ENCODE measurements around the gene MGST3. TPM values are rescaled to one million over a fixed set of nuclear protein-coding genes. Genes with fewer than 3 reads are reported as not detected.

Gene MGST3
- total RNA-seq, 1 donor from 2014 or later = 128 TPM

DNA sequence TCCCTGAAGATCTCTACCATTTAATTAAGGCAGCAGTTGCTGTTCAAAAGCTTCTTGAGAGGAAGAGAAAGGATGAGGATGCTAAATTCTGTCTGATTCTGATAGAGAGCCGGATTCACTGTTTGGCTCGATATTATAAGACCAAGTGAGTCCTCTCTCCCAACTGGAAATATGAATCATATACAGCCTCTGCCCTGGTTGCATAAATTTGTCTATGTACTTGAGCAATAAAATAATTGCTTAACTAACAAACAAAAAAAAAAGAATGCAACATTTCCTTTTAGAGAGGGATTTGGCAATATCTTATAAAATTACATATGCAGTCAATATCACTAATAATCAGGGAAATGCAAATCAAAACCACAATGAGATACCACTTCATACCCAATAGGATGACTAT lies 40.5 kb downstream of the MGST3 start:
- TF ChIP-seq, protein P1, sequence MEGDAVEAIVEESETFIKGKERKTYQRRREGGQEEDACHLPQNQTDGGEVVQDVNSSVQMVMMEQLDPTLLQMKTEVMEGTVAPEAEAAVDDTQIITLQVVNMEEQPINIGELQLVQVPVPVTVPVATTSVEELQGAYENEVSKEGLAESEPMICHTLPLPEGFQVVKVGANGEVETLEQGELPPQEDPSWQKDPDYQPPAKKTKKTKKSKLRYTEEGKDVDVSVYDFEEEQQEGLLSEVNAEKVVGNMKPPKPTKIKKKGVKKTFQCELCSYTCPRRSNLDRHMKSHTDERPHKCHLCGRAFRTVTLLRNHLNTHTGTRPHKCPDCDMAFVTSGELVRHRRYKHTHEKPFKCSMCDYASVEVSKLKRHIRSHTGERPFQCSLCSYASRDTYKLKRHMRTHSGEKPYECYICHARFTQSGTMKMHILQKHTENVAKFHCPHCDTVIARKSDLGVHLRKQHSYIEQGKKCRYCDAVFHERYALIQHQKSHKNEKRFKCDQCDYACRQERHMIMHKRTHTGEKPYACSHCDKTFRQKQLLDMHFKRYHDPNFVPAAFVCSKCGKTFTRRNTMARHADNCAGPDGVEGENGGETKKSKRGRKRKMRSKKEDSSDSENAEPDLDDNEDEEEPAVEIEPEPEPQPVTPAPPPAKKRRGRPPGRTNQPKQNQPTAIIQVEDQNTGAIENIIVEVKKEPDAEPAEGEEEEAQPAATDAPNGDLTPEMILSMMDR (IDR thresholded peaks at IDR 0.05; ENCODE audit: partially characterized antibody, unreplicated experiment) = no peak
- no peak overlapping the region for H3K4me3 Mint-ChIP-seq (ENCODE audit: unreplicated experiment)
- no peak overlapping the region for H3K27ac Mint-ChIP-seq (ENCODE audit: unreplicated experiment)
- DNase-seq = no peak
- H3K4me1 Mint-ChIP-seq (ENCODE audit: low read depth, unreplicated experiment) = no peaks in the 10 kb centered on the region
- peaks cover 2% of the 10 kb centered on the region for H3K27me3 Mint-ChIP-seq (ENCODE audit: unreplicated experiment)
- no peaks in the 10 kb centered on the region for H3K9me3 Mint-ChIP-seq (ENCODE audit: unreplicated experiment)
- peaks cover 7% of the 10 kb centered on the region for H3K36me3 Mint-ChIP-seq (ENCODE audit: unreplicated experiment)

DNA sequence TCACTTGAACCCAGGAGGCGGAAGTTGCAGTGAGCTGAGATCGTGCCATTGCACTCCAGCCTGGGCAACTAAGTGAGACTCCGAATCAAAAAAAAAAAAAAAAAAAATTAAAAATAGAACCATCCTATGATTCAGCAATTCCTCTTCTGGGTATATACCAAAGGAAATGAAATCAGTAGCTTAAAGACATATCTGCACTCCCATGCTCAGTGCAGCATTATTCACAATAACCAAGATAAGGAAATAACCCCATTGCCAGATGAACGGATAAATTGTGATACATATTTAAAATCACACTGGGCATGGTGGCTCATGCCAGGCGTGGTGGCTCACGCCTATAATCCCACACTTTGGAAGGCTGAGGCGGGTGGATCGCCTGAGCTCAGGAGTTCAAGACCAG lies 43.6 kb downstream of the MGST3 start:
- H3K36me3 Mint-ChIP-seq (ENCODE audit: unreplicated experiment) = peaks cover 11% of the 10 kb centered on the region

DNA sequence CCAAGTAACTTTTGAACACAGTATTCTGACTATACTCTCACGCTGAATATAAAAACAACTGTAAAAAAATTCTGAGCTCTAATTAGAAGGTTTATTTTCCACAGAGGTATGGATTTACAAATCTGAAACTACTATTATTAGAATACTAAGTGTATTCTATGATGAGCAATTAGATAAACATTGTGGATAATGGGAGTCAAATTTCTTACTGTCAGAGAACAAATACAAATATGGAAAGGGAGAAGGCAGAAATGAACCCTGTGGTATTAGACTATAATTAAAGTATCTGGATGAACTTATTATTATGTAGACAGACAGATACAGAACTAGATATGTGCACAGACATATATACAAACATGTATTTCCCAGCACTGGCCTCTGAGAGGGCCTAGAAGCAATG lies 44.8 kb downstream of the MGST3 start:
- H3K27me3 Mint-ChIP-seq (ENCODE audit: unreplicated experiment) = peaks cover under 1% of the 10 kb centered on the region
- no peak overlapping the region for H3K27ac Mint-ChIP-seq (ENCODE audit: unreplicated experiment)
- H3K9me3 Mint-ChIP-seq (ENCODE audit: unreplicated experiment) = peaks cover 2% of the 10 kb centered on the region
- no peak overlapping the region for H3K4me3 Mint-ChIP-seq (ENCODE audit: unreplicated experiment)
- H3K36me3 Mint-ChIP-seq (ENCODE audit: unreplicated experiment) = peaks cover 11% of the 10 kb centered on the region
- no peaks in the 10 kb centered on the region for H3K4me1 Mint-ChIP-seq (ENCODE audit: low read depth, unreplicated experiment)
- DNase-seq = no peak
- TF ChIP-seq, protein P1 (IDR thresholded peaks at IDR 0.05; ENCODE audit: partially characterized antibody, unreplicated experiment) = no peak

More for the DNA sequence above, 43.6 kb downstream of the MGST3 start:
- Mint-ChIP-seq H3K9me3 (ENCODE audit: unreplicated experiment) (no peaks in the 10 kb centered on the region), H3K27ac (ENCODE audit: unreplicated experiment) (no peak overlapping the region), H3K27me3 (ENCODE audit: unreplicated experiment) (peaks cover 2% of the 10 kb centered on the region), H3K4me1 (ENCODE audit: low read depth, unreplicated experiment) (no peaks in the 10 kb centered on the region), H3K4me3 (ENCODE audit: unreplicated experiment) (no peak overlapping the region)
- DNase-seq = no peak
- TF ChIP-seq, protein P1 (IDR thresholded peaks at IDR 0.05; ENCODE audit: partially characterized antibody, unreplicated experiment) = no peak

DNA sequence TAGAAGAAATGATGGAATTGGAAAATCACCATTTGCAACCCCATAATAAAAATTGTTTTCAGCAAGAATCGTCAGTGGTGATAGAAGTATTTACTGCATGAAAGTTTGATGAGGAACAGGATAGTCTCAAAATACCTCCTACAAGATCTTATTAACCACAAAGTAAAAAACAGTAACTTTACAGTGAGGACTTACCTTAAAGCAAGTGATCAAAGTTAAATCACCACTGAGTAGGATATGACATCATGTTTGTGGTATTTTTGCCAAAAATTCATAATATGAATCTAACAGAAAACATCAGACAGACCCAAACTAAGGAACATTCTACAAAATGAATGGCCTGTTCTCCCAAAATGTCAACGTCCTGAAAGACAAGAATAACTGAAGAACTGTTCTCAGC lies 47.5 kb downstream of the MGST3 start:
- Mint-ChIP-seq H3K27me3 (ENCODE audit: unreplicated experiment) (no peaks in the 10 kb centered on the region), H3K27ac (ENCODE audit: unreplicated experiment) (no peak overlapping the region), H3K4me1 (ENCODE audit: low read depth, unreplicated experiment) (no peaks in the 10 kb centered on the region), H3K36me3 (ENCODE audit: unreplicated experiment) (peaks cover 11% of the 10 kb centered on the region), H3K4me3 (ENCODE audit: unreplicated experiment) (no peak overlapping the region), H3K9me3 (ENCODE audit: unreplicated experiment) (peaks cover 2% of the 10 kb centered on the region)
- no peak for DNase-seq
- TF ChIP-seq, protein P1 (IDR thresholded peaks at IDR 0.05; ENCODE audit: partially characterized antibody, unreplicated experiment) = no peak

DNA sequence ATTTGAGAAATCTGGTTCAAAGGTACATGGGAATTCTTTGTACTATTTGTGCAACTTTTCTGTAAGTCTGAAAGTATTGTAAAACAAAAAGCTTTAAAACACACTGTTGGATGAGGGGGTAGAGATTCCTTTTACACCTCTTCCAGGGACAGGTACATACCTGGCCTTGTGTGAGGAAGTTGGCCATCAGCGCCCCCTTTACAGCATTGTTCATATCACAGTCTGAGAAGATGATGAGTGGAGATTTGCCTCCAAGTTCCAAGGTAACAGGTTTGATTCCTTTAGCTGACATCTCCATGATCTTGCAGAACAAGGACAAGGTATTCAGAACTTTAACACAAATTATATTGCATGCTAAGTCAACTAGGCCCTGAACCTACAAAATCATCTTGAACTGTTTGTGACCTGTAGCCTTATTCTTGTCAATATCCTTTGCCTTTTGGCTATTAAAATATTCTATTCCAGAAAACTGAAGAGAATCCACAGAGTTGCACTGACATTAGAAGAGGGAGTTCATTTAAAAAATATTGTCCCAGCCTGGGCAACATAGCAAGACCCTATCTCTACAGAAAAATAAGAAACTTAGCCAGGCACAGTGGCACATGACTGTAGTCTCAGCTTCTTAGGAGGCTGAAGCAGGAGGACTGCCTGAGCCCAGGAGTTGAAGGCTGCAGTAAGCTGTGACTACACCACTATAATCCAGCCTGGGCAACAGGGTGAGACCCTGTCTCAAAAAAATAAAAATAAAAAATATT lies 48.4 kb downstream of the MGST3 start:
- Mint-ChIP-seq H3K4me1 (ENCODE audit: low read depth, unreplicated experiment) (no peaks in the 10 kb centered on the region), H3K27ac (ENCODE audit: unreplicated experiment) (no peak overlapping the region), H3K36me3 (ENCODE audit: unreplicated experiment) (peaks cover 11% of the 10 kb centered on the region), H3K4me3 (ENCODE audit: unreplicated experiment) (no peak overlapping the region), H3K9me3 (ENCODE audit: unreplicated experiment) (peaks cover 2% of the 10 kb centered on the region), H3K27me3 (ENCODE audit: unreplicated experiment) (no peaks in the 10 kb centered on the region)
- no peak for DNase-seq
- TF ChIP-seq, protein P1 (IDR thresholded peaks at IDR 0.05; ENCODE audit: partially characterized antibody, unreplicated experiment) = no peak
